ENCODE results near the gene HLA-DOB.

Gene HLA-DOB

DNA sequence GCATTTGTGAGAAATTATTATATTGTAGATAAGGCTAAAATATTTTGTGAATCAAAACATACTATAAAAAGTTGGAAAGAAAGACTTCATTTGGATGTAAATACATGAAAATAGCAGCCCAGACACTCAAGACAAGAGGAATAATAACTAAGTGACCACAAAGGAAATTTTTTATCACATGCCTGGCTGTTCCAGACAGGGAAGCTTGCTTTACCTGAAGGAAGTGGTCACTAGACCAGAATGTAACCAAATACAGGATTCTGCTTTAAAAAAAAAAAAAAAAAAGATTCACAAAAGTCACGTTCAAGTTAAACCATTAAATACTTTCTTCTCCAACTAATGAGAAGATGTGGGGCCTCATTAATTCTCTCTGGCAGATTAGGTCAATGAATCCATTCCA is 44.1 kb downstream of the HLA-DOB start:
- TF ChIP-seq, protein P1, sequence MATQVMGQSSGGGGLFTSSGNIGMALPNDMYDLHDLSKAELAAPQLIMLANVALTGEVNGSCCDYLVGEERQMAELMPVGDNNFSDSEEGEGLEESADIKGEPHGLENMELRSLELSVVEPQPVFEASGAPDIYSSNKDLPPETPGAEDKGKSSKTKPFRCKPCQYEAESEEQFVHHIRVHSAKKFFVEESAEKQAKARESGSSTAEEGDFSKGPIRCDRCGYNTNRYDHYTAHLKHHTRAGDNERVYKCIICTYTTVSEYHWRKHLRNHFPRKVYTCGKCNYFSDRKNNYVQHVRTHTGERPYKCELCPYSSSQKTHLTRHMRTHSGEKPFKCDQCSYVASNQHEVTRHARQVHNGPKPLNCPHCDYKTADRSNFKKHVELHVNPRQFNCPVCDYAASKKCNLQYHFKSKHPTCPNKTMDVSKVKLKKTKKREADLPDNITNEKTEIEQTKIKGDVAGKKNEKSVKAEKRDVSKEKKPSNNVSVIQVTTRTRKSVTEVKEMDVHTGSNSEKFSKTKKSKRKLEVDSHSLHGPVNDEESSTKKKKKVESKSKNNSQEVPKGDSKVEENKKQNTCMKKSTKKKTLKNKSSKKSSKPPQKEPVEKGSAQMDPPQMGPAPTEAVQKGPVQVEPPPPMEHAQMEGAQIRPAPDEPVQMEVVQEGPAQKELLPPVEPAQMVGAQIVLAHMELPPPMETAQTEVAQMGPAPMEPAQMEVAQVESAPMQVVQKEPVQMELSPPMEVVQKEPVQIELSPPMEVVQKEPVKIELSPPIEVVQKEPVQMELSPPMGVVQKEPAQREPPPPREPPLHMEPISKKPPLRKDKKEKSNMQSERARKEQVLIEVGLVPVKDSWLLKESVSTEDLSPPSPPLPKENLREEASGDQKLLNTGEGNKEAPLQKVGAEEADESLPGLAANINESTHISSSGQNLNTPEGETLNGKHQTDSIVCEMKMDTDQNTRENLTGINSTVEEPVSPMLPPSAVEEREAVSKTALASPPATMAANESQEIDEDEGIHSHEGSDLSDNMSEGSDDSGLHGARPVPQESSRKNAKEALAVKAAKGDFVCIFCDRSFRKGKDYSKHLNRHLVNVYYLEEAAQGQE (IDR thresholded peaks at IDR 0.05; ENCODE audit: insufficient read depth in 1 of 2, low read depth in 2 of 2, low read length in 2 of 2): no peak
- TF ChIP-seq TAF1 (IDR thresholded peaks at IDR 0.05; ENCODE audit: borderline replicate concordance, insufficient read depth, low read length) (no peak), FOXP2 (optimal IDR thresholded peaks at IDR 0.05; ENCODE audit: borderline replicate concordance, extremely low read depth, extremely low read length, insufficient read depth) (no peak), SIN3A (IDR thresholded peaks at IDR 0.05; ENCODE audit: borderline replicate concordance, insufficient read depth, low read length) (no peak), POLR2AphosphoS5 (IDR thresholded peaks at IDR 0.05; ENCODE audit: low read depth, low read length) (no peak)

- TF ChIP-seq TAF1 (IDR thresholded peaks at IDR 0.05; ENCODE audit: borderline replicate concordance, insufficient read depth, low read length) (no peak), FOXP2 (optimal IDR thresholded peaks at IDR 0.05; ENCODE audit: borderline replicate concordance, extremely low read depth, extremely low read length, insufficient read depth) (no peak), SIN3A (IDR thresholded peaks at IDR 0.05; ENCODE audit: borderline replicate concordance, insufficient read depth, low read length) (no peak), POLR2AphosphoS5 (IDR thresholded peaks at IDR 0.05; ENCODE audit: low read depth, low read length) (no peak)
- TF ChIP-seq, protein P1 (IDR thresholded peaks at IDR 0.05; ENCODE audit: insufficient read depth in 1 of 2, low read depth in 2 of 2, low read length in 2 of 2): no peak
These were observed 52.8 kb downstream of the HLA-DOB start for GRCh38 chr6:32764048-32764447.

DNA sequence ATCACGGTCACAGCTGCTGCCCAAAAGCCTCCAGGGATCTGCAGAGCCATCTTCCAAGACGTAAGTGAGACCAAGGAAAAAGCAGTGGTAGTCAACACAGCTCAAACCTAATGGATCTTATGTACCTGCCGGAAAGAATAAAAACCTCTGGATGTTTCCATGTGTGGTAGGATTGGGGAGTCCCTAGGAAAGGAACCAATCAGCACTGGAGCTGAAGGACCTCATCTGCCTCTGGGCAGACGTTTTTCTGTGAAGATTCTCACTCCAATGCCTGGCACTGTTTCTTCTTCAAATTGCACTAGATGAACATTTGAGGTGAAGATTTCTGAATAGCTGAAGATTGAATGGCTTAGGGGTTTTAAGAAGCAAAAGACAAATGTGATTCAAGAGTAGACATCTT is 53.4 kb downstream of the HLA-DOB start, which contains the start of gene HLA-DQB2:
Gene HLA-DQB2 (minus strand): TSS at position 112 of the 400 bp plus-strand sequence. CDS start 62 bp downstream, at position 50.
- TF ChIP-seq TAF1 (IDR thresholded peaks at IDR 0.05; ENCODE audit: borderline replicate concordance, insufficient read depth, low read length) (no peak), SIN3A (IDR thresholded peaks at IDR 0.05; ENCODE audit: borderline replicate concordance, insufficient read depth, low read length) (no peak), POLR2AphosphoS5 (IDR thresholded peaks at IDR 0.05; ENCODE audit: low read depth, low read length) (no peak), FOXP2 (optimal IDR thresholded peaks at IDR 0.05; ENCODE audit: borderline replicate concordance, extremely low read depth, extremely low read length, insufficient read depth) (no peak)
- TF ChIP-seq, protein P1 (IDR thresholded peaks at IDR 0.05; ENCODE audit: insufficient read depth in 1 of 2, low read depth in 2 of 2, low read length in 2 of 2): no peak

Measured in PFSK-1 (cell line).